Measurements from ENCODE around the gene OR8B3.
"Not testable (repeated sequence)": the region's sequence is repeated elsewhere in the genome, so short reads cannot be mapped to it uniquely, and the experiment has no call there.

The OR8B3 gene

GRCh38 chr11:124403186-124403585, 4.4 kb upstream of the OR8B3 start:
- CTCF ChIA-PET: interaction anchor here (0.6 to 4.6 kb wide), 6 partner anchors 12 to 332 kb away, joined by 3 to 33 read pairs (median 8); no protein-coding TSS in a partner anchor

GRCh38 chr11:124402326-124402922, 3.6 kb upstream of the OR8B3 start:
- Histone ChIP-seq H3K36me3 (ENCODE audit: control insufficient read depth in 2 of 2, insufficient read depth in 1 of 2, low read length in 2 of 2) (no peaks in the 10 kb centered on the region), H3K4me1 (ENCODE audit: control insufficient read depth, insufficient read depth, low read length) (no peaks in the 10 kb centered on the region), H3K27ac (ENCODE audit: extremely low read depth, low read depth, low read length) (no peak overlapping the region), H3K9me3 (ENCODE audit: control insufficient read depth, insufficient read depth, low read depth, low read length) (no peaks in the 10 kb centered on the region), H3K4me3 (ENCODE audit: low read depth, low read length) (no peak overlapping the region)
- POLR2A ChIA-PET: no interaction called here
- peak; percentile 46 for TF ChIP-seq ZNF654 (tag by site-specific recombination; IDR thresholded peaks at IDR 0.05; ENCODE audit: low read depth)
- TF ChIP-seq ZNF626 (tag by site-specific recombination; IDR thresholded peaks at IDR 0.05): no peak
- CTCF ChIA-PET: interaction anchor here (0.6 to 4.6 kb wide), 44 partner anchors 13 to 703 kb away, joined by 3 to 33 read pairs (median 4); partner anchors contain the start of gene OR8B4

More at GRCh38 chr11:124403186-124403585, 4.4 kb upstream of the OR8B3 start:
- H3K4me3 ChIP-seq (ENCODE audit: low read depth, low read length); H3K9me3 ChIP-seq (ENCODE audit: control insufficient read depth, insufficient read depth, low read depth, low read length); H3K36me3 ChIP-seq (ENCODE audit: control insufficient read depth in 2 of 2, insufficient read depth in 1 of 2, low read length in 2 of 2); POLR2A ChIA-PET; H3K27ac ChIP-seq (ENCODE audit: extremely low read depth, low read depth, low read length); H3K4me1 ChIP-seq (ENCODE audit: control insufficient read depth, insufficient read depth, low read length): not testable (repeated sequence)

GRCh38 chr11:124396847-124397246, 2.0 kb downstream of the OR8B3 start:
- H3K4me3 ChIP-seq (ENCODE audit: low read depth, low read length); H3K9me3 ChIP-seq (ENCODE audit: control insufficient read depth, insufficient read depth, low read depth, low read length); H3K4me1 ChIP-seq (ENCODE audit: control insufficient read depth, insufficient read depth, low read length); CTCF ChIA-PET; H3K27ac ChIP-seq (ENCODE audit: extremely low read depth, low read depth, low read length); H3K36me3 ChIP-seq (ENCODE audit: control insufficient read depth in 2 of 2, insufficient read depth in 1 of 2, low read length in 2 of 2); POLR2A ChIA-PET: not testable (repeated sequence)

- no peaks in the 10 kb centered on the region for H3K36me3 ChIP-seq (ENCODE audit: control insufficient read depth in 2 of 2, insufficient read depth in 1 of 2, low read length in 2 of 2)
- no peak overlapping the region for H3K4me3 ChIP-seq (ENCODE audit: low read depth, low read length)
- POLR2A ChIA-PET: no interaction called here
- no peak overlapping the region for H3K27ac ChIP-seq (ENCODE audit: extremely low read depth, low read depth, low read length)
- no peaks in the 10 kb centered on the region for H3K9me3 ChIP-seq (ENCODE audit: control insufficient read depth, insufficient read depth, low read depth, low read length)
- H3K4me1 ChIP-seq (ENCODE audit: control insufficient read depth, insufficient read depth, low read length): no peaks in the 10 kb centered on the region
- TF ChIP-seq ZNF391 (tag by site-specific recombination; IDR thresholded peaks at IDR 0.05; ENCODE audit: borderline replicate concordance, low read depth): no peak
- TF ChIP-seq KLF10 (tag by site-specific recombination; IDR thresholded peaks at IDR 0.05): no peak
- no peak for TF ChIP-seq ZNF561 (tag by site-specific recombination; IDR thresholded peaks at IDR 0.05; ENCODE audit: borderline replicate concordance)
- TF ChIP-seq MZF1 (tag by site-specific recombination; IDR thresholded peaks at IDR 0.05; ENCODE audit: borderline replicate concordance): no peak
- TF ChIP-seq ZNF184 (tag by site-specific recombination; IDR thresholded peaks at IDR 0.05): no peak
- TF ChIP-seq ZNF76 (tag by site-specific recombination; IDR thresholded peaks at IDR 0.05; ENCODE audit: borderline replicate concordance, low read depth): no peak
- CTCF ChIA-PET: interaction anchor here (0.6 kb wide), 3 partner anchors 13 to 322 kb away, joined by 3 read pairs; no protein-coding TSS in a partner anchor
Measured at GRCh38 chr11:124394408-124394807, 4.4 kb downstream of the OR8B3 start.

- Histone ChIP-seq H3K9me3 (ENCODE audit: control insufficient read depth, insufficient read depth, low read depth, low read length) (no peaks in the 10 kb centered on the region), H3K4me3 (ENCODE audit: low read depth, low read length) (no peak within 1 kb of the TSS), H3K4me1 (ENCODE audit: control insufficient read depth, insufficient read depth, low read length) (no peaks in the 10 kb centered on the region), H3K27ac (ENCODE audit: extremely low read depth, low read depth, low read length) (no peak within 1 kb of the TSS), H3K36me3 (ENCODE audit: control insufficient read depth in 2 of 2, insufficient read depth in 1 of 2, low read length in 2 of 2) (no peaks in the 10 kb centered on the region)
- ChIA-PET POLR2A (no interaction called here), CTCF (no interaction called here)
- TF ChIP-seq TCF7L2 (IDR thresholded peaks at IDR 0.05; ENCODE audit: borderline replicate concordance, low read depth, low read length): no peak
- TF ChIP-seq REST (tag by site-specific recombination; IDR thresholded peaks at IDR 0.05): no peak
- TF ChIP-seq SP2 (tag by site-specific recombination; IDR thresholded peaks at IDR 0.05): no peak
- TF ChIP-seq ZFP69B (tag by site-specific recombination; IDR thresholded peaks at IDR 0.05): no peak
- no peak for TF ChIP-seq ZNF785 (tag by site-specific recombination; IDR thresholded peaks at IDR 0.05)
- TF ChIP-seq ZNF404 (tag by site-specific recombination; IDR thresholded peaks at IDR 0.05): no peak
- no peak for TF ChIP-seq ZEB2 (tag by site-specific recombination; IDR thresholded peaks at IDR 0.05)
- no peak for TF ChIP-seq IKZF3 (tag by site-specific recombination; IDR thresholded peaks at IDR 0.05)
- no peak for TF ChIP-seq ZNF626 (tag by site-specific recombination; IDR thresholded peaks at IDR 0.05)
- no peak for TF ChIP-seq BCL11A (tag by site-specific recombination; IDR thresholded peaks at IDR 0.05; ENCODE audit: low read depth)
- TF ChIP-seq ZNF707 (tag by site-specific recombination; IDR thresholded peaks at IDR 0.05): no peak
Measured at GRCh38 chr11:124384399-124384798, 14.4 kb downstream of the OR8B3 start, which contains the start of gene OR8B2. TSS of gene OR8B2 (minus strand) at chr11:124384499. CDS start at chr11:124383343, 1,156 bp downstream.
